ENCODE data around the gene EIF4B. TPM values are rescaled to one million over a fixed set of nuclear protein-coding genes. Genes with fewer than 3 reads are reported as not detected.

EIF4B gene
- total and polyA plus RNA-seq, 9 of the 15 experiments (the other 6 are each of a cell fraction or from before 2014, with no cell fraction given) = 138 to 669 (median 552) TPM

DNA sequence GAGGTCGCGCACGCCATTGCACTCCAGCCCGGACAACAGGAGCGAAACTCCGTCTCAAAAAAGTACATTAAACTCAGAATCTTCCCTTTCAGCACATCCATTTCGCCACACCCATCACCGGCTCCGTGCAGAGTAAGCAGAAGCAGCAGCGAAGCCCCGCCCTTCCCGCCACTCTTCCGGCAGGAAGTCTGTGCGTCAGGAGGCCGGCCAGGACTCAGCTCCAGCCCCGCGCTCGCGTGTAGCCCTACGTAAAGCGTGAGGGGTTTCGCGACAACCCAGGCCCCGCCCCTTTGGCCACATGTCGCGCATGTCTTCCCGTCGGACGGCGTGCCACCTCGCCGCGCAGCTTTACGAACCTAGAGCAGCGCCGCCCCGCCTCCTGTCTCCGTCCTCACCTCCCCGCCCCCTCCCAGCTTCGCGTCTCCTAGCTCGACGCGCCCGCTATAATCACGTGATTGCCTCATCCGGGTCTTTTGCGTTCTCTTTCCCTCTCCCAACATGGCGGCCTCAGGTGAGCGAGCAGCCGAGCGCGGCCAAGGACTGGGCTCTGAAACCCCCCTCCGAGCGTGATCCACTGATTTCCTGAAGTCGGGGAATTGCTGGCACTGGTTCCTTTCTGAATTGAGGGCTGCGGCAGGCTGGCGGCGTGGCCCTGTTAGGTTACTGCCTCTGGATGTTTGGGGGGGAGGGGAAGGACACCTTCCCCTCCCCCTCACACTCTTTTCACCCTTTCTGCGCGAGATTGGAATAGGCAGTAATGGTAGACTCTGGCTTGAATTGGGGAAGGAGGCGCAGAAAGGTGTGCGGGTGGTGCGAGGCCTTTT lies at the start of gene EIF4B (continued):
- TF ChIP-seq, protein P1, sequence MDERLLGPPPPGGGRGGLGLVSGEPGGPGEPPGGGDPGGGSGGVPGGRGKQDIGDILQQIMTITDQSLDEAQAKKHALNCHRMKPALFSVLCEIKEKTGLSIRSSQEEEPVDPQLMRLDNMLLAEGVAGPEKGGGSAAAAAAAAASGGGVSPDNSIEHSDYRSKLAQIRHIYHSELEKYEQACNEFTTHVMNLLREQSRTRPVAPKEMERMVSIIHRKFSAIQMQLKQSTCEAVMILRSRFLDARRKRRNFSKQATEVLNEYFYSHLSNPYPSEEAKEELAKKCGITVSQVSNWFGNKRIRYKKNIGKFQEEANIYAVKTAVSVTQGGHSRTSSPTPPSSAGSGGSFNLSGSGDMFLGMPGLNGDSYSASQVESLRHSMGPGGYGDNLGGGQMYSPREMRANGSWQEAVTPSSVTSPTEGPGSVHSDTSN (CRISPR knock-in tag; IDR thresholded peaks at IDR 0.05; ENCODE audit: low read depth) = no peak
- TF ChIP-seq, protein P1 (tag; conservative IDR thresholded peaks at IDR 0.05; ENCODE audit: low read depth) = no peak
- TF ChIP-seq ZNF354B (CRISPR knock-in tag; IDR thresholded peaks at IDR 0.05) = no peak
- TF ChIP-seq L3MBTL2 (IDR thresholded peaks at IDR 0.05) = peak; percentile 91
- TF ChIP-seq, protein P2, sequence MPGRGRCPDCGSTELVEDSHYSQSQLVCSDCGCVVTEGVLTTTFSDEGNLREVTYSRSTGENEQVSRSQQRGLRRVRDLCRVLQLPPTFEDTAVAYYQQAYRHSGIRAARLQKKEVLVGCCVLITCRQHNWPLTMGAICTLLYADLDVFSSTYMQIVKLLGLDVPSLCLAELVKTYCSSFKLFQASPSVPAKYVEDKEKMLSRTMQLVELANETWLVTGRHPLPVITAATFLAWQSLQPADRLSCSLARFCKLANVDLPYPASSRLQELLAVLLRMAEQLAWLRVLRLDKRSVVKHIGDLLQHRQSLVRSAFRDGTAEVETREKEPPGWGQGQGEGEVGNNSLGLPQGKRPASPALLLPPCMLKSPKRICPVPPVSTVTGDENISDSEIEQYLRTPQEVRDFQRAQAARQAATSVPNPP (IDR thresholded peaks at IDR 0.05; ENCODE audit: borderline replicate concordance, insufficient read depth, insufficient read length) = no peak
- peak; percentile 100 for TF ChIP-seq BRD4 (IDR thresholded peaks at IDR 0.05)
- 0 out of 2 replicates have a peak, but pooled peaks have one; percentile 54 for TF ChIP-seq ZNF766 (CRISPR knock-in tag; conservative IDR thresholded peaks at IDR 0.05)
- no peak for TF ChIP-seq ZNF583 (CRISPR knock-in tag; IDR thresholded peaks at IDR 0.05)
- TF ChIP-seq ZNF830 (CRISPR knock-in tag; IDR thresholded peaks at IDR 0.05) = no peak
- TF ChIP-seq RBBP5 (IDR thresholded peaks at IDR 0.05; ENCODE audit: borderline replicate concordance, insufficient read depth, low read length, poor library complexity, severe bottlenecking) = peak; percentile 96
- TF ChIP-seq IRF2 (CRISPR knock-in tag; IDR thresholded peaks at IDR 0.05) = no peak
- peak in 1 of 2 experiments; percentile 36; a peak in 1 of 4 replicates for TF ChIP-seq TEAD1 (CRISPR knock-in tag; IDR thresholded peaks at IDR 0.05)
- TF ChIP-seq TGIF2 (CRISPR knock-in tag; IDR thresholded peaks at IDR 0.05) = no peak
- peak in 1 of 2 experiments; percentile 89; a peak in 2 of 4 replicates for TF ChIP-seq KDM1A (IDR thresholded peaks at IDR 0.05)
- TF ChIP-seq, protein P3, sequence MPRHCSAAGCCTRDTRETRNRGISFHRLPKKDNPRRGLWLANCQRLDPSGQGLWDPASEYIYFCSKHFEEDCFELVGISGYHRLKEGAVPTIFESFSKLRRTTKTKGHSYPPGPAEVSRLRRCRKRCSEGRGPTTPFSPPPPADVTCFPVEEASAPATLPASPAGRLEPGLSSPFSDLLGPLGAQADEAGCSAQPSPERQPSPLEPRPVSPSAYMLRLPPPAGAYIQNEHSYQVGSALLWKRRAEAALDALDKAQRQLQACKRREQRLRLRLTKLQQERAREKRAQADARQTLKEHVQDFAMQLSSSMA (CRISPR knock-in tag; IDR thresholded peaks at IDR 0.05) = peak; percentile 80; the same call in 1 of the 2 replicates
- TF ChIP-seq, protein P4, sequence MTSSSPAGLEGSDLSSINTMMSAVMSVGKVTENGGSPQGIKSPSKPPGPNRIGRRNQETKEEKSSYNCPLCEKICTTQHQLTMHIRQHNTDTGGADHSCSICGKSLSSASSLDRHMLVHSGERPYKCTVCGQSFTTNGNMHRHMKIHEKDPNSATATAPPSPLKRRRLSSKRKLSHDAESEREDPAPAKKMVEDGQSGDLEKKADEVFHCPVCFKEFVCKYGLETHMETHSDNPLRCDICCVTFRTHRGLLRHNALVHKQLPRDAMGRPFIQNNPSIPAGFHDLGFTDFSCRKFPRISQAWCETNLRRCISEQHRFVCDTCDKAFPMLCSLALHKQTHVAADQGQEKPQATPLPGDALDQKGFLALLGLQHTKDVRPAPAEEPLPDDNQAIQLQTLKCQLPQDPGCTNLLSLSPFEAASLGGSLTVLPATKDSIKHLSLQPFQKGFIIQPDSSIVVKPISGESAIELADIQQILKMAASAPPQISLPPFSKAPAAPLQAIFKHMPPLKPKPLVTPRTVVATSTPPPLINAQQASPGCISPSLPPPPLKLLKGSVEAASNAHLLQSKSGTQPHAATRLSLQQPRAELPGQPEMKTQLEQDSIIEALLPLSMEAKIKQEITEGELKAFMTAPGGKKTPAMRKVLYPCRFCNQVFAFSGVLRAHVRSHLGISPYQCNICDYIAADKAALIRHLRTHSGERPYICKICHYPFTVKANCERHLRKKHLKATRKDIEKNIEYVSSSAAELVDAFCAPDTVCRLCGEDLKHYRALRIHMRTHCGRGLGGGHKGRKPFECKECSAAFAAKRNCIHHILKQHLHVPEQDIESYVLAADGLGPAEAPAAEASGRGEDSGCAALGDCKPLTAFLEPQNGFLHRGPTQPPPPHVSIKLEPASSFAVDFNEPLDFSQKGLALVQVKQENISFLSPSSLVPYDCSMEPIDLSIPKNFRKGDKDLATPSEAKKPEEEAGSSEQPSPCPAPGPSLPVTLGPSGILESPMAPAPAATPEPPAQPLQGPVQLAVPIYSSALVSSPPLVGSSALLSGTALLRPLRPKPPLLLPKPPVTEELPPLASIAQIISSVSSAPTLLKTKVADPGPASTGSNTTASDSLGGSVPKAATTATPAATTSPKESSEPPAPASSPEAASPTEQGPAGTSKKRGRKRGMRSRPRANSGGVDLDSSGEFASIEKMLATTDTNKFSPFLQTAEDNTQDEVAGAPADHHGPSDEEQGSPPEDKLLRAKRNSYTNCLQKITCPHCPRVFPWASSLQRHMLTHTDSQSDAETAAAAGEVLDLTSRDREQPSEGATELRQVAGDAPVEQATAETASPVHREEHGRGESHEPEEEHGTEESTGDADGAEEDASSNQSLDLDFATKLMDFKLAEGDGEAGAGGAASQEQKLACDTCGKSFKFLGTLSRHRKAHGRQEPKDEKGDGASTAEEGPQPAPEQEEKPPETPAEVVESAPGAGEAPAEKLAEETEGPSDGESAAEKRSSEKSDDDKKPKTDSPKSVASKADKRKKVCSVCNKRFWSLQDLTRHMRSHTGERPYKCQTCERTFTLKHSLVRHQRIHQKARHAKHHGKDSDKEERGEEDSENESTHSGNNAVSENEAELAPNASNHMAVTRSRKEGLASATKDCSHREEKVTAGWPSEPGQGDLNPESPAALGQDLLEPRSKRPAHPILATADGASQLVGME (CRISPR knock-in tag; IDR thresholded peaks at IDR 0.05) = peak; percentile 61; the same call in 1 of the 2 replicates
- no peak for TF ChIP-seq BDP1 (IDR thresholded peaks at IDR 0.05; ENCODE audit: insufficient read depth, insufficient read length)
- TF ChIP-seq ZNF79 (CRISPR knock-in tag; IDR thresholded peaks at IDR 0.05; ENCODE audit: low read depth) = no peak
